ENCODE data around the gene RPRD2.

RPRD2 gene

DNA sequence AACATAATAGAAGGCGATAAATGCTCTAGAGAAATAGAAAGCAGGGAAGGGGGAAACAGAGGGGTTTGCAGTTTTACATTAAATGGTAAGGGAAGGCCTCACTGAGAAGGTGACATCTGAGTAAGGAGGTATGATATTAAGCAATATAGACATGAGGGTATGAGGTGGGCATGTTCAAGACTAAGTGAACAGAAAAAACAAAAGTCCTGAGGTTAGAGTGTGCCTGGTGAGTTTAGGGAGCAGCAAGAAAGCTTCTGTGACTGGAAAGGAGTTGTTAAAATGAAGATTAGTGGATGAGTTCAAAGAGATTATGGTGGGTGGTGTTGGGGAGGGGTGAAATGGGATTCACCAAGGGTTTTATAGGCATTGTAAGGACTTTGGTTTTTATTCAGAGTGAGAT is 8.6 kb downstream of the RPRD2 start:
- in situ Hi-C loops (cut with HindIII; ENCODE audit: low sequenced_read_pairs) = no loop called here
- no peak for DNase-seq (ENCODE audit: low read depth)
- TF ChIP-seq, protein P1, sequence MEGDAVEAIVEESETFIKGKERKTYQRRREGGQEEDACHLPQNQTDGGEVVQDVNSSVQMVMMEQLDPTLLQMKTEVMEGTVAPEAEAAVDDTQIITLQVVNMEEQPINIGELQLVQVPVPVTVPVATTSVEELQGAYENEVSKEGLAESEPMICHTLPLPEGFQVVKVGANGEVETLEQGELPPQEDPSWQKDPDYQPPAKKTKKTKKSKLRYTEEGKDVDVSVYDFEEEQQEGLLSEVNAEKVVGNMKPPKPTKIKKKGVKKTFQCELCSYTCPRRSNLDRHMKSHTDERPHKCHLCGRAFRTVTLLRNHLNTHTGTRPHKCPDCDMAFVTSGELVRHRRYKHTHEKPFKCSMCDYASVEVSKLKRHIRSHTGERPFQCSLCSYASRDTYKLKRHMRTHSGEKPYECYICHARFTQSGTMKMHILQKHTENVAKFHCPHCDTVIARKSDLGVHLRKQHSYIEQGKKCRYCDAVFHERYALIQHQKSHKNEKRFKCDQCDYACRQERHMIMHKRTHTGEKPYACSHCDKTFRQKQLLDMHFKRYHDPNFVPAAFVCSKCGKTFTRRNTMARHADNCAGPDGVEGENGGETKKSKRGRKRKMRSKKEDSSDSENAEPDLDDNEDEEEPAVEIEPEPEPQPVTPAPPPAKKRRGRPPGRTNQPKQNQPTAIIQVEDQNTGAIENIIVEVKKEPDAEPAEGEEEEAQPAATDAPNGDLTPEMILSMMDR (IDR thresholded peaks at IDR 0.05; ENCODE audit: low read depth, low read length, missing control alignments) = no peak
- no peak overlapping the region for H3K4me3 ChIP-seq (ENCODE audit: low read depth, low read length)

DNA sequence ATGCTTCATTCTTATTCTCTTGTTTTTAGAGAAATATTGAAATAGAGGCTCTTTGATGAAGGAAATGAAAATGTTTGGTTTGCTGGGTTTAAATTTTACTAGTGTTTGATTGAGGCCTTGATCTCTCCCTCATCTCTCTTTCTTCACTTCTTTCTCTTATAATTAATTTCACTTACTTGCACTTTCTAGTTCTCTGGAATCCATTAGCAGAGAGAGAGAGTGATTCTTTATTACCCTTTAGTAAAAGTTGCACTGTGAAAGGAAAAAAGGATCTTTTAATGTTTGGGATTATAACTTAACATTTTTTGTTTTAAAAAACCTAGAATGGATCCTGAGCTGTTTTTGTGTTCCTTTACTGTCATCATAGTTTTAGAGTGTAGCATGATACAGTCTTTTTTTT is 12.2 kb downstream of the RPRD2 start:
- in situ Hi-C loops (cut with HindIII; ENCODE audit: low sequenced_read_pairs) = no loop called here
- TF ChIP-seq, protein P1 (IDR thresholded peaks at IDR 0.05; ENCODE audit: low read depth, low read length, missing control alignments) = no peak
- DNase-seq (ENCODE audit: low read depth) = no peak
- no peak overlapping the region for H3K4me3 ChIP-seq (ENCODE audit: low read depth, low read length)

DNA sequence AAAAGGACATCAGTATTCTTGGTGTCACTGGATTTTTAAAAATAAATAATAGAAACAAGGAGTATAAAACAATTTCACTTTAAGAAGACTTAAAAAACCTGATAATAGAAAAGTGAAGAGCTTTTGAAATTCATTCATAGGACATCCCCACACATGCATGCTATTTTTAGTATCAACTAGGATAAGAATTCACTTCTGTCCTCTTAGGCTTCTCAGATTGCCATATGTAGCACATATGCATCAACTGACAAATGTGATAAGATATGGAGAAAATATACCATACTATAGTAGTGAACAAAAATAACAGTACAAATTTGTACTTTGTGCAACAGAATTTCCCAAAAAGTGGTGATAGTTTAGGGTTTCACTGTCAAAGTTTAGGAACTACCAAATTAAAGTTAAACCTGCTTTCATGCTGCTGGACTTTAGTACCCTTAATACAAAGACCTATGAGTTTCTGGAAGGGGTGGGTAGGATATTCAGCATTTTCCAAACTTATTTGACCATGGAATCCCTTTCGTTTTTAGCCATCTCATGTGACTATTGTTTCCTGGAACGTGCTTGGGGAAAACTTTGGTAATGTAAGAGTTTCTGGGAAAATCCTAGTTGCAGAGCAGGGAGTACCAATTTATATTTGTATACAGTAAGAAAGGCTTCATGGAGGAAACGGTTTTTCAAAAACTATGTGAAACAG is 19.8 kb downstream of the RPRD2 start:
- TF ChIP-seq, protein P1 (IDR thresholded peaks at IDR 0.05; ENCODE audit: low read depth, low read length, missing control alignments) = no peak
- DNase-seq (ENCODE audit: low read depth) = no peak
- in situ Hi-C loops (cut with HindIII; ENCODE audit: low sequenced_read_pairs) = no loop called here
- H3K4me3 ChIP-seq (ENCODE audit: low read depth, low read length) = no peak overlapping the region

DNA sequence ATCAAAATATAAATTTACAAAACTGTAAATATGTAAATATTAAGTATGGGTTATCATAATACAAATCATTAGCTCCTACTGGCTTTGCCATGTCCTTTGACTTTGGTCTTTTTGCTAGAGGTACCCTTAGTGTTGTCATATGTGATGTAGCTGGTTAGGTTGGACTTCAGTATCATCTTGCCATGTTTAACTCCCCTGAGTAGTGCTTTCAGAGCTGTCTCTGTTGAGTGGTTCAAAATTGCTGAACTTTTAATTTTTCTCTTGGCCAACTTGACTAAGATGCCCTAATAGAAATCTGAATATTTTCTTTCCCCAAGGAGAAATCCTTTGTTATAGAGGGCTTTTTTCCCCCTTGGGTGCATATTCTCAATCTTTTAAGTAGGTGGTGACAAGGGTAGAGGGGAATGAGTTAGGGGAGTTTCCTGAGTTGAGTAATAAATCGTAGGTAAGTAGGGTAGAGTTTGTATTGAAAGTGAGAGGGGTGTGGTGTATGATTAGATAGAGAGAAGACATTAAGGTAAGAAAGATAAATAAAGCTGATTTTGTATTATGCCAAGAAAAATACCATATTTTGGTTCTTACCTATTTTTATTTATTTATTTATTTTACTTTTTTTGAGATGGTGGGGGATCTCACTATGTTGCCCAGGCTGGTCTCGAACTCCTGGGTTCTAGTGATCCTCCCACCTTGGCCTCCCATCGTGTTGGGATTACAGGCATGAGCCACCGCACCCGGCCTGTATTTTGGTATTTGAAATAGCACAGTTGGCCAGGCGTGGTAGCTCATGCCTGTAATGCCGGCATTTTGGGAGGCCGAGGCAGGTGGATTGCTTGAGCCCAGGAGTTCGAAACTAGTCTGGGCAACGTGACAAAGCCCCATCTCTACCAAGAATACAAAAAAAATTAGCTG is 21.8 kb downstream of the RPRD2 start:
- no peak for DNase-seq (ENCODE audit: low read depth)
- in situ Hi-C loops (cut with HindIII; ENCODE audit: low sequenced_read_pairs) = no loop called here
- H3K4me3 ChIP-seq (ENCODE audit: low read depth, low read length) = no peak overlapping the region
- TF ChIP-seq, protein P1 (IDR thresholded peaks at IDR 0.05; ENCODE audit: low read depth, low read length, missing control alignments) = no peak

DNA sequence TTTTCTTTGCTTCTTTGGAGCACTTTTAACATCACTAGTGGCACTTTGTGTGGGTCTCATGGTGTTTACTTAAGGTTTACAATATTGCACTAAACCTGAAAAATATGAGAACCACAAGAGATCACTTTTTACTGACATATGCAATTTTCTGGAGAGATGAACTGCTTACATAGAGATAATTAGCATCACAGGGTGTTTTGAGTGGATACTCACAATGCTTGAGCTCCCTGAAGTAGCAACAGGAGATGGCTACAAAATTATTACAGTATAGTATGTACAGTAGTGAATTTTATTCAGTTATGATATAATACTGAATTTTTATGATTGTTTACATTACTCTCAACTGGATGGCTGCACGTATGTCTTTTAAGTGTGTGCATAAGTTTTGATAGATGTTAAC is 22.6 kb downstream of the RPRD2 start:
- H3K4me3 ChIP-seq (ENCODE audit: low read depth, low read length) = no peak overlapping the region
- TF ChIP-seq, protein P1 (IDR thresholded peaks at IDR 0.05; ENCODE audit: low read depth, low read length, missing control alignments) = no peak
- DNase-seq (ENCODE audit: low read depth) = no peak
- in situ Hi-C loops (cut with HindIII; ENCODE audit: low sequenced_read_pairs) = no loop called here

DNA sequence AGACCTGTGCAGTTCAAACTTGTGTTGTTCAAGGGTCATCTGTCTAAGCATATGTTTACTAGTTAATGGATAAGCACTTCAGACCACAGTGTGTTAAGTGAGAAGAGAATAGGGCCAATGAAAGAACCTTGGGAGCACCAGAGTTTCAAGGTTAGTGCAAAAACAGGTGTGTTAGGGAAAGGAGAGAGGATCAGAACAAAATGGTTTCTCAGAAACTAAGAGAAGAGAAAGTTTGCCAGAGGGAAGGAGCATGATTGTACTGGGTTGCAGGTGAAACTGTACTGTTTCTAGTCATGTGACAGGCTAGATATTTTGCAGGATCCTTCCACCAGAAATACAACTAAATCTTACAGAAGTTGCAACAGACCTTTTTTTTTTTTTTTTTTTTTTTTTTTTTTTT is 23.3 kb downstream of the RPRD2 start:
- in situ Hi-C loops (cut with HindIII; ENCODE audit: low sequenced_read_pairs) = no loop called here
- TF ChIP-seq, protein P1 (IDR thresholded peaks at IDR 0.05; ENCODE audit: low read depth, low read length, missing control alignments) = no peak
- no peak for DNase-seq (ENCODE audit: low read depth)
- H3K4me3 ChIP-seq (ENCODE audit: low read depth, low read length) = no peak overlapping the region

Data from astrocyte of the cerebellum (primary cell).